SK-N-SH (cell line): ENCODE measurements around the gene CUEDC1.

ENCODE experiments used
- CTCF ChIP-seq: fragments of 200-600 bp; sonication (generic); IDR thresholded peaks from 2 replicates; pipeline ENCODE4 v1.6.1; 2017; ENCODE audit warnings: antibody characterized with exemption, mild to moderate bottlenecking, moderate library complexity
- EP300 ChIP-seq, 2 experiments: IDR thresholded peaks; 2 replicates each; pipeline versions ENCODE4 v1.4.0 to v1.6.1; 2012; ENCODE audit warnings: borderline replicate concordance in 1 of 2, low read depth in 1 of 2, low read length in 1 of 2

DNA sequence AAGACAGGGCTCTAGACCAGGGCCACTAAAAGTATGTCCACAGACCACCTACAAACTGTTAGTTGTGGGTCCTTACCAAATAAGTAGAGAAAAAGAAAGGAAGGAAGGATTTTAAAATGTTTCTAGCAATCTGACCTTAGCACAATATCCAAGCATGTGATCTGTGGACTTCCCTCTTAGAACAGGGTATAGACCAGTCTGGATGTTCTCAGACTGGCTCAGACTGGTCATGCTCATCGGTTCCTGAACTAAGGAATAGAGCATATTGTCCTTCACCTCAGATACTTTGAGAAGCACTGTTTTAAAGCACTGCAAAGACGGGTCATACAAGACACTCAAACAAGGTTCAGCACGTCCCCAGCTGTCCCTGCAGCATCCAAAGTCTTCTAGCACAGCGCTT lies 25.8 kb downstream of the CUEDC1 start:
- TF ChIP-seq CTCF (no peak), EP300 (IDR thresholded peaks at IDR 0.05; ENCODE audit: borderline replicate concordance in 1 of 2, low read depth in 1 of 2, low read length in 1 of 2) (no peak)
